Activated naive CD4-positive, alpha-beta T cell treated with anti-CD3 and anti-CD28 coated beads, Interleukin-2, amount 10 ng/mL, durations not matched to agents 7 days and 5 days (primary cell): Measurements from ENCODE around the gene ROBO2.

Experiments used
- CTCF ChIA-PET: fragments of 350-600 bp; sonication (Branson Sonifier 250); formaldehyde crosslinking; loops from one replicate; lab custom pipeline; 2021; ENCODE audit warnings: antibody characterized with exemption; lab: Charles Lee
- DNase-seq: peaks from one replicate; pipeline ENCODE4 v3.0.0-alpha.2; 2020
- H3K27ac Mint-ChIP-seq: one replicate; pipeline ENCODE4 v1.8.0; 2021; ENCODE audit warnings: mild to moderate bottlenecking, moderate library complexity, mixed read lengths
- H3K27me3 Mint-ChIP-seq: one replicate; pipeline ENCODE4 v1.8.0; 2021; ENCODE audit warnings: mild to moderate bottlenecking, mixed read lengths
- H3K36me3 Mint-ChIP-seq: one replicate; pipeline ENCODE4 v1.8.0; 2021; ENCODE audit warnings: mixed read lengths
- H3K4me1 Mint-ChIP-seq: one replicate; pipeline ENCODE4 v1.8.0; 2021; ENCODE audit warnings: mixed read lengths
- H3K4me3 Mint-ChIP-seq: one replicate; pipeline ENCODE4 v1.8.0; 2021; ENCODE audit warnings: mild to moderate bottlenecking, moderate library complexity, mixed read lengths
- H3K9me3 Mint-ChIP-seq: one replicate; pipeline ENCODE4 v1.8.0; 2021; ENCODE audit warnings: mixed read lengths

Gene ROBO2

GRCh38 chr3:77606372-77606771, 566.5 kb downstream of the ROBO2 start:
- peaks cover 10% of the 10 kb centered on the region for H3K9me3 Mint-ChIP-seq
- H3K4me3 Mint-ChIP-seq, result no peak overlapping the region
- H3K4me1 Mint-ChIP-seq, result no peaks in the 10 kb centered on the region
- no peaks in the 10 kb centered on the region for H3K27me3 Mint-ChIP-seq
- DNase-seq, result no peak
- CTCF ChIA-PET, result no interaction called here
- no peaks in the 10 kb centered on the region for H3K36me3 Mint-ChIP-seq
- no peak overlapping the region for H3K27ac Mint-ChIP-seq

- Mint-ChIP-seq H3K4me1 (no peaks in the 10 kb centered on the region), H3K27me3 (no peaks in the 10 kb centered on the region), H3K9me3 (peaks cover 6% of the 10 kb centered on the region), H3K27ac (no peak overlapping the region), H3K36me3 (no peaks in the 10 kb centered on the region), H3K4me3 (no peak overlapping the region)
- no peak for DNase-seq
- CTCF ChIA-PET, result no interaction called here
These were observed 578.8 kb downstream of the ROBO2 start for GRCh38 chr3:77618686-77619085.

GRCh38 chr3:77620009-77620408, 580.1 kb downstream of the ROBO2 start:
- no peak for DNase-seq

GRCh38 chr3:77623500-77623899, 583.6 kb downstream of the ROBO2 start:
- Mint-ChIP-seq H3K27ac (no peak overlapping the region), H3K27me3 (no peaks in the 10 kb centered on the region), H3K9me3 (peaks cover 6% of the 10 kb centered on the region), H3K4me1 (no peaks in the 10 kb centered on the region), H3K36me3 (no peaks in the 10 kb centered on the region), H3K4me3 (no peak overlapping the region)
- no peak for DNase-seq
- CTCF ChIA-PET, result no interaction called here

More at GRCh38 chr3:77620009-77620408, 580.1 kb downstream of the ROBO2 start:
- H3K4me1 Mint-ChIP-seq, result no peaks in the 10 kb centered on the region
- CTCF ChIA-PET, result no interaction called here
- no peaks in the 10 kb centered on the region for H3K36me3 Mint-ChIP-seq
- H3K4me3 Mint-ChIP-seq, result no peak overlapping the region
- H3K27me3 Mint-ChIP-seq, result no peaks in the 10 kb centered on the region
- H3K9me3 Mint-ChIP-seq, result peaks cover 8% of the 10 kb centered on the region
- H3K27ac Mint-ChIP-seq, result no peak overlapping the region

GRCh38 chr3:77626157-77626556, 586.3 kb downstream of the ROBO2 start:
- H3K27ac Mint-ChIP-seq, result no peak overlapping the region
- no peak for DNase-seq

GRCh38 chr3:77648214-77648613, 608.3 kb downstream of the ROBO2 start:
- Mint-ChIP-seq H3K27ac (no peak overlapping the region), H3K36me3 (no peaks in the 10 kb centered on the region), H3K4me3 (no peak overlapping the region), H3K9me3 (peaks cover 2% of the 10 kb centered on the region), H3K27me3 (no peaks in the 10 kb centered on the region), H3K4me1 (no peaks in the 10 kb centered on the region)
- no peak for DNase-seq
- CTCF ChIA-PET, result no interaction called here

More at GRCh38 chr3:77626157-77626556, 586.3 kb downstream of the ROBO2 start:
- Mint-ChIP-seq H3K9me3 (peaks cover 9% of the 10 kb centered on the region), H3K27me3 (no peaks in the 10 kb centered on the region), H3K4me1 (no peaks in the 10 kb centered on the region), H3K36me3 (no peaks in the 10 kb centered on the region), H3K4me3 (no peak overlapping the region)
- CTCF ChIA-PET, result no interaction called here

- Mint-ChIP-seq H3K27ac (no peak overlapping the region), H3K4me3 (no peak overlapping the region), H3K36me3 (no peaks in the 10 kb centered on the region), H3K4me1 (no peaks in the 10 kb centered on the region), H3K9me3 (peaks cover 2% of the 10 kb centered on the region), H3K27me3 (no peaks in the 10 kb centered on the region)
- CTCF ChIA-PET, result no interaction called here
- no peak for DNase-seq
These were observed 608.8 kb downstream of the ROBO2 start for GRCh38 chr3:77648664-77649063.

GRCh38 chr3:77652624-77653023, 612.7 kb downstream of the ROBO2 start:
- Mint-ChIP-seq H3K27me3 (no peaks in the 10 kb centered on the region), H3K27ac (no peak overlapping the region), H3K9me3 (peaks cover 2% of the 10 kb centered on the region), H3K36me3 (no peaks in the 10 kb centered on the region), H3K4me3 (no peak overlapping the region), H3K4me1 (no peaks in the 10 kb centered on the region)
- CTCF ChIA-PET, result no interaction called here
- DNase-seq, result no peak

- no peak for DNase-seq
- CTCF ChIA-PET, result no interaction called here
- Mint-ChIP-seq H3K36me3 (no peaks in the 10 kb centered on the region), H3K9me3 (peaks cover 6% of the 10 kb centered on the region), H3K4me3 (no peak overlapping the region), H3K4me1 (no peaks in the 10 kb centered on the region), H3K27me3 (no peaks in the 10 kb centered on the region), H3K27ac (no peak overlapping the region)
These were observed 615.5 kb downstream of the ROBO2 start for GRCh38 chr3:77655396-77655795.

- H3K27me3 Mint-ChIP-seq, result no peaks in the 10 kb centered on the region
- DNase-seq, result no peak
- no peak overlapping the region for H3K27ac Mint-ChIP-seq
- H3K4me1 Mint-ChIP-seq, result no peaks in the 10 kb centered on the region
- peaks cover 11% of the 10 kb centered on the region for H3K9me3 Mint-ChIP-seq
- no peak overlapping the region for H3K4me3 Mint-ChIP-seq
- H3K36me3 Mint-ChIP-seq, result no peaks in the 10 kb centered on the region
- CTCF ChIA-PET, result no interaction called here
These were observed 620.8 kb downstream of the ROBO2 start for GRCh38 chr3:77660718-77661117.

GRCh38 chr3:77667901-77668300, 628.0 kb downstream of the ROBO2 start:
- H3K9me3 Mint-ChIP-seq, result peaks cover 17% of the 10 kb centered on the region
- no peaks in the 10 kb centered on the region for H3K4me1 Mint-ChIP-seq
- no peaks in the 10 kb centered on the region for H3K27me3 Mint-ChIP-seq
- H3K27ac Mint-ChIP-seq, result no peak overlapping the region
- no peaks in the 10 kb centered on the region for H3K36me3 Mint-ChIP-seq
- CTCF ChIA-PET, result no interaction called here
- DNase-seq, result no peak
- no peak overlapping the region for H3K4me3 Mint-ChIP-seq

GRCh38 chr3:77668376-77668775, 628.5 kb downstream of the ROBO2 start:
- Mint-ChIP-seq H3K36me3 (no peaks in the 10 kb centered on the region), H3K4me3 (no peak overlapping the region)
- no peak for DNase-seq

GRCh38 chr3:77672016-77672415, 632.1 kb downstream of the ROBO2 start:
- no peak overlapping the region for H3K27ac Mint-ChIP-seq
- H3K4me1 Mint-ChIP-seq, result no peaks in the 10 kb centered on the region

More at GRCh38 chr3:77668376-77668775, 628.5 kb downstream of the ROBO2 start:
- CTCF ChIA-PET, result no interaction called here
- H3K27ac Mint-ChIP-seq, result no peak overlapping the region
- no peaks in the 10 kb centered on the region for H3K4me1 Mint-ChIP-seq
- H3K9me3 Mint-ChIP-seq, result peaks cover 12% of the 10 kb centered on the region
- no peaks in the 10 kb centered on the region for H3K27me3 Mint-ChIP-seq

GRCh38 chr3:77682162-77682561, 642.3 kb downstream of the ROBO2 start:
- Mint-ChIP-seq H3K4me3 (no peak overlapping the region), H3K27ac (no peak overlapping the region), H3K4me1 (no peaks in the 10 kb centered on the region), H3K36me3 (no peaks in the 10 kb centered on the region), H3K9me3 (peaks cover 15% of the 10 kb centered on the region), H3K27me3 (no peaks in the 10 kb centered on the region)
- CTCF ChIA-PET, result no interaction called here
- no peak for DNase-seq

More at GRCh38 chr3:77672016-77672415, 632.1 kb downstream of the ROBO2 start:
- H3K4me3 Mint-ChIP-seq, result no peak overlapping the region
- H3K9me3 Mint-ChIP-seq, result peaks cover 8% of the 10 kb centered on the region
- no peaks in the 10 kb centered on the region for H3K36me3 Mint-ChIP-seq
- CTCF ChIA-PET, result no interaction called here
- DNase-seq, result no peak
- no peaks in the 10 kb centered on the region for H3K27me3 Mint-ChIP-seq

GRCh38 chr3:77684115-77684514, 644.2 kb downstream of the ROBO2 start:
- CTCF ChIA-PET, result no interaction called here
- DNase-seq, result no peak
- H3K27ac Mint-ChIP-seq, result no peak overlapping the region
- no peaks in the 10 kb centered on the region for H3K4me1 Mint-ChIP-seq
- no peaks in the 10 kb centered on the region for H3K36me3 Mint-ChIP-seq
- H3K9me3 Mint-ChIP-seq, result peaks cover 18% of the 10 kb centered on the region
- H3K4me3 Mint-ChIP-seq, result no peak overlapping the region
- H3K27me3 Mint-ChIP-seq, result no peaks in the 10 kb centered on the region

GRCh38 chr3:77685713-77686112, 645.8 kb downstream of the ROBO2 start:
- H3K36me3 Mint-ChIP-seq, result no peaks in the 10 kb centered on the region
- no peaks in the 10 kb centered on the region for H3K27me3 Mint-ChIP-seq
- no peaks in the 10 kb centered on the region for H3K4me1 Mint-ChIP-seq
- CTCF ChIA-PET, result interaction anchor here (0.6 kb wide), 1 partner anchor 47 kb away, joined by 3 read pairs; no protein-coding TSS in a partner anchor
- no peak overlapping the region for H3K27ac Mint-ChIP-seq
- H3K4me3 Mint-ChIP-seq, result no peak overlapping the region
- peaks cover 18% of the 10 kb centered on the region for H3K9me3 Mint-ChIP-seq
- no peak for DNase-seq
